HL-60 (cell line): ENCODE results near the gene CLTB.

Experiments
- GABPA ChIP-seq: IDR thresholded peaks from 2 replicates; pipeline ENCODE4 v1.6.1; 2012; ENCODE audit warnings: low read depth
- POLR2AphosphoS5 ChIP-seq: IDR thresholded peaks from 2 replicates; pipeline ENCODE4 v1.6.1; 2012; ENCODE audit warnings: low read depth
- TF ChIP-seq, protein P1 (sequence below): IDR thresholded peaks from 2 replicates; pipeline ENCODE4 v1.6.1; 2012; ENCODE audit warnings: low read depth; ENCODE audit not compliant: insufficient replicate concordance
- TF ChIP-seq, protein P2 (sequence below): IDR thresholded peaks from one replicate; pipeline ENCODE4 v1.5.1; 2011; ENCODE audit warnings: low read length, control low read depth, inconsistent platforms; ENCODE audit not compliant: insufficient read depth

DNA sequence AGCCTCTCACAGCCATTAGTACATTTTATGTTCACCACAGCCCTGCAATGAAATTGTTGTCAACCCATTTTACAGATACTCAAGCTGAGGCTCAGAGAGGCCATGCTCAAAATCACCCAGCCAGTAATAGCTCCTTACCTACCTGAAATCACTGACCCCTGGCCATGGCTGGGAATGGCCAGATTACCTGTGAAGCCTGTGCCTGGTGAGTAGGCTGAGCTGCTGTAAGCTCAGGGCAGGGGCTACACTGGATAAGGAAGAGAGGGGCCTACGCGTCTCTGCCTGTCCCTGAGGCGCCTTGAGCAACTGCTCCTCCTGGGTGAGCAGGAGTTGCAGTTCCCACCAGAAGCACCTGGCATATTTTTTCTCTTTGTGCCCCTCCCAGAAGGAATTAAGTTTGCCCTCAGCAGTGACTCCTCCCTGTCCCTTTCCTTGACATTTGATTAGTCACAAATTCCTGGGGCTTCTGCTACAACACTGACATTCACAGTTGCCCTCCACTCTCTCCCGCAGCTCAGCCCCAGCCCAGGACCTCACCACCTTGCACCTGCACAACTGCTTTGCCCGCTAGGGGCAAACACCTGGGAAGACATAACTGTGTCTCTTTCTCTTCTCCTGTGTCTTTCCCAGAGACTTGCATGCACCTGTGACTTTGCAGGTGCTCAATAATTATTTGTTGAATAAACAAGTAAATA is 5.7 kb downstream of the CLTB start:
- TF ChIP-seq, protein P1, sequence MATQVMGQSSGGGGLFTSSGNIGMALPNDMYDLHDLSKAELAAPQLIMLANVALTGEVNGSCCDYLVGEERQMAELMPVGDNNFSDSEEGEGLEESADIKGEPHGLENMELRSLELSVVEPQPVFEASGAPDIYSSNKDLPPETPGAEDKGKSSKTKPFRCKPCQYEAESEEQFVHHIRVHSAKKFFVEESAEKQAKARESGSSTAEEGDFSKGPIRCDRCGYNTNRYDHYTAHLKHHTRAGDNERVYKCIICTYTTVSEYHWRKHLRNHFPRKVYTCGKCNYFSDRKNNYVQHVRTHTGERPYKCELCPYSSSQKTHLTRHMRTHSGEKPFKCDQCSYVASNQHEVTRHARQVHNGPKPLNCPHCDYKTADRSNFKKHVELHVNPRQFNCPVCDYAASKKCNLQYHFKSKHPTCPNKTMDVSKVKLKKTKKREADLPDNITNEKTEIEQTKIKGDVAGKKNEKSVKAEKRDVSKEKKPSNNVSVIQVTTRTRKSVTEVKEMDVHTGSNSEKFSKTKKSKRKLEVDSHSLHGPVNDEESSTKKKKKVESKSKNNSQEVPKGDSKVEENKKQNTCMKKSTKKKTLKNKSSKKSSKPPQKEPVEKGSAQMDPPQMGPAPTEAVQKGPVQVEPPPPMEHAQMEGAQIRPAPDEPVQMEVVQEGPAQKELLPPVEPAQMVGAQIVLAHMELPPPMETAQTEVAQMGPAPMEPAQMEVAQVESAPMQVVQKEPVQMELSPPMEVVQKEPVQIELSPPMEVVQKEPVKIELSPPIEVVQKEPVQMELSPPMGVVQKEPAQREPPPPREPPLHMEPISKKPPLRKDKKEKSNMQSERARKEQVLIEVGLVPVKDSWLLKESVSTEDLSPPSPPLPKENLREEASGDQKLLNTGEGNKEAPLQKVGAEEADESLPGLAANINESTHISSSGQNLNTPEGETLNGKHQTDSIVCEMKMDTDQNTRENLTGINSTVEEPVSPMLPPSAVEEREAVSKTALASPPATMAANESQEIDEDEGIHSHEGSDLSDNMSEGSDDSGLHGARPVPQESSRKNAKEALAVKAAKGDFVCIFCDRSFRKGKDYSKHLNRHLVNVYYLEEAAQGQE = no peak
- TF ChIP-seq, protein P2, sequence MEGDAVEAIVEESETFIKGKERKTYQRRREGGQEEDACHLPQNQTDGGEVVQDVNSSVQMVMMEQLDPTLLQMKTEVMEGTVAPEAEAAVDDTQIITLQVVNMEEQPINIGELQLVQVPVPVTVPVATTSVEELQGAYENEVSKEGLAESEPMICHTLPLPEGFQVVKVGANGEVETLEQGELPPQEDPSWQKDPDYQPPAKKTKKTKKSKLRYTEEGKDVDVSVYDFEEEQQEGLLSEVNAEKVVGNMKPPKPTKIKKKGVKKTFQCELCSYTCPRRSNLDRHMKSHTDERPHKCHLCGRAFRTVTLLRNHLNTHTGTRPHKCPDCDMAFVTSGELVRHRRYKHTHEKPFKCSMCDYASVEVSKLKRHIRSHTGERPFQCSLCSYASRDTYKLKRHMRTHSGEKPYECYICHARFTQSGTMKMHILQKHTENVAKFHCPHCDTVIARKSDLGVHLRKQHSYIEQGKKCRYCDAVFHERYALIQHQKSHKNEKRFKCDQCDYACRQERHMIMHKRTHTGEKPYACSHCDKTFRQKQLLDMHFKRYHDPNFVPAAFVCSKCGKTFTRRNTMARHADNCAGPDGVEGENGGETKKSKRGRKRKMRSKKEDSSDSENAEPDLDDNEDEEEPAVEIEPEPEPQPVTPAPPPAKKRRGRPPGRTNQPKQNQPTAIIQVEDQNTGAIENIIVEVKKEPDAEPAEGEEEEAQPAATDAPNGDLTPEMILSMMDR = no peak
- no peak for TF ChIP-seq POLR2AphosphoS5
- TF ChIP-seq GABPA = no peak
